Dedifferentiated amniotic fluid mesenchymal stem cell (primary cell): Measurements from ENCODE around the gene ST3GAL4.

Experiments
- DNase-seq: peaks from one replicate; pipeline ENCODE4 v3.0.0-alpha.2; 2016; ENCODE audit errors: extremely low spot score

Gene ST3GAL4

DNA sequence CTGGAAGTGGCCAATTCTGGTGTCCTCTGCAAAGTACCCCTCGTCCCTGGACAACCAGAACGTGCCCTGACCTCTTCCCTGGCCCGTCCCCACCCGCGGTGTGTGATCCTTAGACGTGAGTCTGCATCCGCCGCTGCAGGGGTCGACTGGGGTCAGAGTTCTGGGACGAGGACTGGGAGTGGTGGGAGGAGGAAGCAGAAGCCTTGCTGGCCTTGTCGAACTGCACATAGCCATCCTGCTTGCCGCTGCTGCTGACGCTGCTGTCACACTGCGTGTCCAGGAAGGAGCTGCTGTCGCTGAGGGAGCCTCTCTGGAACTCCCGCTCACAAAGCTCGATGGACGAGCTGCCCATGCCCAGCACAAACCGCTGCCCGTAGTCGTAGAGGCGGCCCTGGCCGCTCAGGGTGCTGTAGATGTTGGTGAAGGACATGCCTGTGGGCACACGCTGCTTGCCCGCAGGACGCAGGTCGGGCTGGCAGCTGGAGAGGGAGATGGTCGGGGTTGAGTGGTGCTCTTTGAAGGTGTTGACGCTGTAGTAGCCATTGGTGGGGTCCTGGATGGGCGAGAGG lies 69.1 kb downstream of the ST3GAL4 start:
- no peak for DNase-seq

DNA sequence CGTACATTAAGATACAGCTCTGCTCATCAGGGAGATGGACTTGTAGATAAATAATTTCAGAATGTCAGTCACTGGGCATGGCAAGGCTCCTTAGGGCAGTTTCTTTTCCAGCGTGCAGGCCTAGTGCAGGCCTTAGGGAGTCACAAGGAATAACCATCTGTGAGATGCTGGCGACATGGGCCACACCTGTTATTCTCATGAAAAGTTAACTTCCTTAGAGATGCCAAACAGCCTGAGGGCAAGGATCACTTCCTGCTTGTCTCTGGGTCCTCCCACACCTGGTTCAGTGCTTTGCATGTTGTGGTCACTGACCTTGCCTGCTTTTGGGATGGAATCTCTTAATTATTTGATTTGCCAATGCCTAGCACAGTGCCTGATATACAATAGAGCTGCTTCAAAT lies 70.6 kb downstream of the ST3GAL4 start:
- DNase-seq = no peak

DNA sequence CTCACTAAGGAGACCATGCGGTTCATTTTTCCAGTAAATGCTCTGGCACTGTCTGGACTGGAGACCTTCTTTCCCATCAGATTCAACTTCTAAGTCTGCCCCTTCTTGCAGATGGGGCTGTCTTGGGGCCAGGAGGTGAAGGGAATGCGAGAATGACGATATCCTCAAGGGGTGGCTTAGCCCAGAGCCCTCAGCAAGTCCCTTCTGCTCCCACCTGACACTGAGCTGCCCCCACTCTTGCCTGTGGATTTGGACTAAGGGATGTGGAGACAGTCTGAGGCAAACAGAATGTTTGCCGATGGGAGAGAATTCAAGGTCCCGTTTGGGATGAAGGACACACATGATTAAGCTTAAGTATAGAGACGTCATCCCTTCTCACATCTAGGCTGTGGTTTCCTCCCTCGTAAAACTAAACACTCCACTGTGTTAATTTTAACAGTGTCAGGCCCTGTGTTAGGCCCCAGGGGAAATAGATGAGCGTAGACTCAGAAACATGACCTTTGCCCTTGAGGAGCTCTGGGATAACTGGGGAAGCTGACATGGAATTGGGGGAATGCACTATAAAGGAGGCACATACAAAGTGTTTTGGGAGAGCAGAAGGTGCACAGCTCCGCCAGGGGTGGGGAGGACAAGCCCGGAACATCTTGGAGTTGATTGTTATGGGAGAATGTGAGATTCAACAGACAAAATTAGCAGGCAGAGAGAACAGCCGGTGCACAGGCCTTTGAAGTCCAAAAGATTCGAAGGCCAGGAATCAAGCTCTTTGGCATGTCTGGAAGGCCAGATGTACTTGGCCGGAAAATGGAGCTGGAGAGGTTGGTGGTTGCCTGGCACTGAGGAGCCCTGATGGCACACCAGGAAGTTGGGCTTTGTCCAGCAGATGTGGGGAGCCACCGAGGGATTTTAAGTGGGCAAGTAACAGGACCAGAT lies 71.6 kb downstream of the ST3GAL4 start:
- no peak for DNase-seq

DNA sequence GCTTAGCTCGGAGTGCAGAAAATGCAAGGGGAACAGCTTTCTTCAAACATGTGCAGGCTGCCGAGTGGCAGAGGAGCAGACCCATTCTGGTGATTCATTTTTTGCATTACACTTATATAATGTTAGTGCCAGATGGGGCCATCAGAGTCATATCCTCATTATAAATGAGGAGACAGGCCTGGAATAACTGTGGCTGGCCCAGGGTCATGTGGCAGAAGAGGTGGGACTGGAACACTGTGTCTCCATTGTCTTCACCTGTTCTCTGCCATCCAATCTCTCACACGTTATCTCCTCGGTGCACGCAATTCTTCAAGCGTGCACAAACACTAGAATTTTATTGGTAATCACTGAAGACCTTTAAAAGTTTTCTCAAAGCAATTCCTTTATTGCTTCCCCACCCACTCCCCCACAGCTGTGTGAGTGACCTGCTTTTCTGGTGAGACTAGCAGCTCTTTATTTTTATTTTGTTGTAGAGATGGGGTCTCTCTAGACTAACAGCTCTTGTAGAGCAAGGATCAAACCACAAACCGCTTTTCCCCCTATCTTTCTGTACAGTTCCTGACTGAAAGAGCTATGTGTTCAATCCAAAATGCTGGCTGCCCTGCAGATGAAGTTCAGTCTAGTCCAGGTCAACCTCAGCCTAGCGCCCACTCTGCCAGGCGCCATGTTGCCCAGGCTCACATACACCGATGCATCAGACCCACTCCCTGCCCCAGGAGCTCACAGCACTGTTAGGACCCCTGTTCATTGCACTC lies 75.3 kb downstream of the ST3GAL4 start:
- DNase-seq = no peak

DNA sequence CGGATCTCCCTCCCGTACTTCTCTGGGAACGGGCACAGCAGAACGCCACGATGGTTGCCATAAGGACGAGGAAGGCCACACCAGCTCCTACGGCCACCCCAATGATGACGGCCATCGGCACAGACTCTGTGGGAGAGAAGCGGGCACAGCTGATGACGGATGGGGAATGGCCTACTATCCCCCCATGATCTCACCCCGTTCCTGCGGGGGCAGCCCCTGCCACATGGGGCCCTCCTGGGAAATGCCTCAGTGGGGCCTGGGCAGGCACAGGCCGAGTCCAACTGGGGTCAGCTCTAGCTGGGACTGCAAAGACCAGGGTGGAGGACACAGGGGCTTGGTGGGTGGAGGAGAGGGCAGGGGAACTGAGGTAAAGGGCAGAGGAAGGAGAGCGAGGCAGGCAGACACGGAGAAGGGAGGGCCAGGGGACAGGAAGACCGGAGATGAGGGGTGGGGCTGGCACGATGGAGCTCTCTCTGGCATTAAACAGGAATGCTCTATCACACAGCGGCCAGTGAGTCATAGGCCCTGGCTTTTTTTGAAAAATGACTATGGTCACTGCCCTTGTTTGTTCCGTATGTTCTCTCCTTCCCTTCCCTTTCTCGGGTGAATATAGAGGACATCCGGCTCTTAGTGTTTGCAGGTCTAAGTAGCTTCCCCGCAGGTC lies 76.0 kb downstream of the ST3GAL4 start:
- DNase-seq = peak; percentile 59

DNA sequence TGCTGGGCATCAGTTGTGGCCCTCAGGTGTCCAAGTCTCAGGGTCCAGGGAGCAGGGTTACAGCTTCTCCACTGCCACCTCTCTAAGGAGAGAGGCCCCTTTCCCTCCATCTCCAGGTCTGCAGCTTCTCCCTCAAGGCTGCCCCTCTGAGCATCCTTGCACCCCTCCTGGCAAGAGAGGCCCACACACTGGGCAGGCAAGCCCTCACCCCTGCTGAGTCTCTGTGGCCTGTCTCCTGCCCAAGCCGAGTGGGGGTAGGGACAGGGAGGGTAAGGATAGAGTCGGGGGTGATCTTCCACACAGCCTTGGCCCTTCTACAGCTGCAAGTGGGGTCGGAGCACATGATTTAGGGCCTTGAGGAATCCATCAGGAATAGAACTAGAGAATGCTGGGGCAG lies 76.6 kb downstream of the ST3GAL4 start:
- no peak for DNase-seq

DNA sequence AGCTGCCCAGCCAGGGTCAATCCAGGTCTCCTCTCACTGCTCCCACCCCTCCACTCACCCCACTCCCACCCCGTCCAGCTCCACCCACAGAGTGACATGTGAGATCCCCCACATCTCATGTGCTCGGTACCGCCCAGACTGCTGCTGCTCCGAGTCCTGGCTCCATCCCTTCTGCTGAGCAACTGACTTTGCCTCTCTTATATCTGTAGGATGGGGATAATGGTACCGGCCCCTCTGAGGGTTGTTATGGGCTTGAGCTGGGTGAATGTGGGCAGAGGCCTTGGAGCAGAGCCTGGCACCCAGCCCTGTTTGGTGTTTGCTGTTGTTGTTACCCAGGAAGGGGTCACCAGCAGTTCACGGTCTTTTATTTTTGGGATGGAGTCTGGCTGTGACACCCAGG lies 77.0 kb downstream of the ST3GAL4 start:
- no peak for DNase-seq

DNA sequence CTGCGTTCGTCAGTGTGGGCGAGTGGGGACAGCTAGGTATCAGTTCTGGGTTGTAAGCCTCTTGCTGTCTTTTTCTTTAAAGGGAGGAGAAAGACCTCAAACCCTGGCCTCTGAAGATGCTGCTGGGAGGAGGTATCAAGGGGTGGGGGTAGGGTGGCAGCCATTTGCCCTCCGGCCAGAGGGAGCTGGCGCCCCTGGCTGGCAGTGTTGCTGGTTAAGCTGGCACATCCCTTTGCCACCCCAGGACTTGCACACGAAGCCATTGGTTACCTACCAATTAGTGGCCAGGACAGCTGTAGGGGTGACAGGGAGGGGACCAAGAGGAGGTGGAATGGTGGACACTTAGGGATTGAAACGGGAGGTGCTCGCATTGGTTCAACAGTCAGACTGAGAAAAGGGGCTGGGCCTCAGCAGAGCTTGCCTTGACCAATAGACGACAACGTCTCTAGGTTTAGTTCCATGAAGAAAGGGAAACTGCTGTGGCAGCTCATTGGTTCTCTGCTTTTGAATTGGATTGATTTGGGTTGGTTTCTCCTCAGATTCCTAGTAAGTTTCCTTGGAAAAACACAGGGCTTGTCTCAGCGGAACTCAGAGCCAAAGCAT lies 77.9 kb downstream of the ST3GAL4 start:
- DNase-seq = no peak

DNA sequence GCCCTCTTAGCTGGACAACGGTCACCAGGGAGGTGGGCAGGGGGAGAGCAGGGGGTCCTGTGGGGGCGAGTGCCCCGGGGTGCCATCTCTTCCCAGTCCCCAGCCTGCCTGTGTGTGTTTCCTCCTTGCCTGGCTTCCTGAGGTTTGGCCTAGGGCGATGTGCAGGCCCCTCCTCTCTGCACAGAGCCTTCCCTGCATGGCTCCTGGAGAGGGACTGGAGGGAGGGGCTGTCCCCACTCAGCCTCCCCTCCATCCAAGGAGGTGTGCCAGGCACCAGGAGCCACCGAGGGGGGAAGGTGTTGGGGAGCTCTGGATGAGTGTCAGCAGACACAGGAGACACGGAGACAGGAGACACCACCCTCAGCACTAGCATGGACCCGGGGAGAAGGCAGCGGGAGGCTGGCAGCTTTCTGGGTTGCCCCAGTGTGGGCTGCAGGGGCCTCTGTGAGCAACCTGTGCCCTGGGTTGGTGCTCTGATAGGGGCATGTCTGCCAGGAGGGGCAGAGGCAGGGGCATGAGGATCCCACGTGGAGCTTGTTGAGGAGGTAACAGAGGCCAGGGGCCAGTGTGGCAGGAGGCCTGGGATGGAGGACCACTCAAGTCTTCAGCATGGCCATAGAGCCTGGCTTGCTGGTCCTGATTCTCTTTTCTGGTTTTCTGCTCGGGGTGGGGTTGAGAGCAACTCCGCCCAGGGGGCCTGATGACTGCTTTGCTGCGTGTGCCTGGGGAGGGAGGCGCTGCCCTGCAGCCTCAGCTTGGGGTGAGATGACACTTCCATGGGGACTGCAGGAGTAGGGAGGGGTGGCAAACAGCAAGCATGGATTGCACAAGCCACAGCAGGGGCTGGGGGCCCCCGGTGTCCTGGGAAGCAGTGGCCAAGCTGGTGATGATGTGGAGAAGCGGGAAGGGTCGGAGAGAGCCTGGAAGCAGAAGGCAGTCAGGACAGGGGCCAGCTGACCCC lies 78.8 kb downstream of the ST3GAL4 start:
- no peak for DNase-seq

DNA sequence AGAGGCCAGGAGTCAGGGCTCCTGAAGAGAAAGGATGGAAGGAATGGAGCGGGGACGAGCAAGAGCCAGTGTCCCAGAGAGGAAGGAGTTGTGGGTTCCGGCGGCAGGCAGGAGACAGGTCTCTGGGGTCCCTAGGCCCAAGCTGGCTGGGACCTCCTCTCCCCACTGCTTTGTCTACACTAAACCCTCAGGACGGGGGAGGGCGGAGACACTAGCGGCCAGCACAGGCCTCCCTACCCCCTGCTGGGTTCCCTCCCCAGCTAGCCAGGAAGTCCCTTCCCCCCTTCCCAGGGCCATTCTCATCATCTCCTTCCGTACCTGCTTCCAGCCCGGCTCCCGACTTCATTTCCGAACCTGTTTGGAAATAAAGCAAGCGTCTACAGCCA lies 79.5 kb downstream of the ST3GAL4 start:
- DNase-seq = no peak

DNA sequence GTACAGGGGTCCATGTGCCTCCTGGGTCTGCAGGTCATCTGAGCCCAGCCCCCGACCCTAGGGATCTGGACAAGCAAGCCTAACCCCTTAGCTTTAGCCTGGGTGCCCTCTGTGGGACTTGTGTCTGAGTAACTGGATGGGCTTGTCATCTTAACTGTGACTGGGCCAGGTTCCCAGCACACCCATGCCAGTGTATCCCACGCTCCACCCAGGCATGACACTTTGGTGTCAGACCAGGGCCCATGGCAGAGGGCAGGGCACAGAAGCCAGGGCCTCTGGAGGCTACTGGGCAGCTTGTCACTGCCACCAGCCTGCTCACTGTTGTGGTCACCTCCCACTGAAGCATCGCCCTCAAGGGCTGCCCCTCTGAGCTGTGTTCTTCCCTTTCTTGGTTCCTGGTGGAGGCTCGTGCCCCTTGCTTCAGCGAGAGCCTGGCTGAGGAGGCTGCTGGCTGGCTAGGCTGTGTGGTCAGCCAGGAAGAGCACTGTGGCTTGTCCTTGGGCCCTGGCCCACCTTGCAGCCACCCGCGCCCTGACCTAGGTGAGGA lies 80.8 kb downstream of the ST3GAL4 start:
- DNase-seq = no peak

DNA sequence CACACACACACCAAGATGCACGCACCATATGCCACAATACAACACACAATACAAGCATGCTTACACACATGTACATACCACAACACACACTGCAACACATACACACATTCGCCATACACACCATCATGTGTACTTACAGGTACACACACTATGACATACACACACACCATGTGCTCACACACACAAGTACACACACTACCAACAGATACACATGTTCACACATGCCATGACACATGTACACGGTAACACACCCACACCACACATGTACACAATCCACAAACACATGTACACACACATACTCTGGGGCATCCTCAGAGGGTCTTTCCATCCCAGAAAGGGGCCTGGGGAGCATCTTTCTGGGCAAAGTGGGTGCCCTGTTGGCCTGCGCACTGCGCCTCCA lies 82.2 kb downstream of the ST3GAL4 start:
- no peak for DNase-seq

DNA sequence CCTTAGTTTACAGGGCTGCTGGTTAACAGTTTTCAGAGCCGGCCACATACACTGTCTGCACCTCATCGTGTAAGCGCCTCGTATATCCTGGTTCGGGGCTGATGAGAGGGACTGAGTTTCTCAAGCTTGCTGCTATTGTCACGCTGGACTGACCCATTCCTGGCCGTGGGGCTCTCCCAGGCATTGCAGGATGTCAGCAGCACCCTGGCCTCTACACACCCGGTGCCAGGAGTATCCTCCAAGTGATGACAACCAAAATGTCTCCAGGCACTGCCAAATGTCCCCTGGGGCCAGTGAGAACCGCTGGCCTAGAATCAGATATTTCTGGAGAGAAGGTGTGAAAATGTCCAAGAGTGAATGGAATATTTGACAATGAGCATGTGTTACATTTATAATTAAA lies 82.8 kb downstream of the ST3GAL4 start:
- DNase-seq = no peak

DNA sequence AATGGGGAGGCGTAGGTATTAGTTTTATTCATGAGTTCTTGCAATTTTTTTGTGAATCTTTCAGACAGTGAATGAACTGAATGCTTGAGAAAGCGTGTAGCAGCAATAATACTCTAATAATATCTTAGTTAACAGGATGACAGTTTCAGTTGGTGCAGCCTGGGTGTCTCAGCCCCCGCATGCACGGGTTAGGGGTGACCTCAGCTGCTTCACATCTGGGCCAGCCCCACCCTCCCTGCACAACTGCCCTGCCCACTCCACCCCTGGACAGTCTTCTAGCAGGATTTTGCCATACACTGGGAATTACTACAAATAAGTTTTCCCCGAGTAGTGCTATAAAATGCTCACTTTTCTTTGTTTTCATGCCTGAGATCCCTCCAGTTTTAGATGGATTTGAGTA lies 83.2 kb downstream of the ST3GAL4 start:
- DNase-seq = no peak

DNA sequence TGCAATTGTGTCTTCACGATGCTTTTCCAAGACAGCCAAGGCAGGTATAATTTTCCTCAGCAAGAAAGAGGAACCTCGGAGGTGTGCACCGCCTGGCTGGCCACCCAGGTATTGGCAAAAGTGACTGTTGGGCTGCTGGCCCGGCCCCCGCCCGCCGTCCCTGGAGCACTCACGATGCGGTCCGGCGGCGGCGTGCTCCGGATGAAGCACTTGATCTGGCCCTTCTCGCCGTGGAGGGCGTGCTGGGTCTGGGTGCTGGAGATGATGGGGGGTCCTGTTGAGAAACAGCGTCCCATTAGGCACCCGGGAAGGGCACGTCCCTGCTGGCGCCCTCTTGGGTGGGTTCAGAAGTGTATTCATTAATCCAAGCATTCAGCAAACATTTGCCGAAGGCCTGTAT lies 84.8 kb downstream of the ST3GAL4 start:
- no peak for DNase-seq

DNA sequence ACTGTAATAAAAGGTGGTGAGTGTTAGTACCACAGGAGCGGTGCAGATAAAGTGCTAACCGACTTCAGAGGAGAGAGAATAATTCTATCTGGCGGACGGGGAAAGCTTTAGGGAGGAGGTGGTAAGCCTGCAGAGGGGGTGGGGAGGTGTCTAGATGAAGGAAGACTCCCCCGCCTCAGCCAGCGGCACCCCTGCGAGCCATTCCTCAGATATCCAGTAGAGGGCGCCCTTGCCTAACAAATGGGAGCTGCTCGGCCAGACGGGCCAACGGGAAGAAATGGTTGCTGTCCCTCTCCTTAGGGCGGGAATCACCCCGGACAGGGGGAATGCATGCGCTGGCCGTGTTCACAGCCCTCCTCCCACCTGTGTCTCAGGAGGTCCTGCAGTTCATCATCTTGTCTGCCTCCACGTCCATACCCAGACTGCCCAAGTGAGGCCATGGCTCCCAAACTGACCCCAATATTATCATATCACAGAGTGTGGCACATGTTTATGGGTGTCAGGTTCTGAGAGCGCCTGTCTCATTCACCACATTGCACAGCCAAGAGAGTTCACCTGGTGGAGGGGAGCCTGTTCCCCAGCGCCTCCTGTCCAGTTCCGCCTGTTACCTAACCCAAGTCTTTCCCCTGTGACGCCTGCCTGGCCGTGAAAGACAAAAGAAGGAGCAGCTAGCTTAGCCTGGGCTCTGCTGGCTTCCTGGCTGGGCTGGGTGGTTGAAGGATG lies 85.5 kb downstream of the ST3GAL4 start:
- DNase-seq = peak; percentile 63

DNA sequence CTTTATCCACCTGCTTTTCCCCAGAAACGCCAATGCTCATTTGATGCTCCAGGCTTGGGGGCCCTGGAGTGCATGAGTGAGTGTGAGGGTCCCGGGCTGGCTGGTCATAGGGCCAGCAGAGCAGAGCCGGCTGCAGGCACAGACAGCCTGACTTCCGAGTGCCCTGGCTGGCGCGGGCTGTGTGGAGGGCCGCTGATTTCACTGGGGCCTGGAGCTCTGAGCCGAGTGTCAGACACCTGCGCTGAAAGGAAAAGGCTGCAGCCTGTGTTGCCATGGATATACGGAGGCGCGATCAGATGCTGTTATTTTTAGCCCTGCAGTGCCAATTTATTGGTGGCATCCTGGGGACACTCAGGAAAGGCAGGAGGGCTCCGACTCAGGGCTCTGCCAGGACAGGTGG lies 87.6 kb downstream of the ST3GAL4 start:
- DNase-seq = no peak

DNA sequence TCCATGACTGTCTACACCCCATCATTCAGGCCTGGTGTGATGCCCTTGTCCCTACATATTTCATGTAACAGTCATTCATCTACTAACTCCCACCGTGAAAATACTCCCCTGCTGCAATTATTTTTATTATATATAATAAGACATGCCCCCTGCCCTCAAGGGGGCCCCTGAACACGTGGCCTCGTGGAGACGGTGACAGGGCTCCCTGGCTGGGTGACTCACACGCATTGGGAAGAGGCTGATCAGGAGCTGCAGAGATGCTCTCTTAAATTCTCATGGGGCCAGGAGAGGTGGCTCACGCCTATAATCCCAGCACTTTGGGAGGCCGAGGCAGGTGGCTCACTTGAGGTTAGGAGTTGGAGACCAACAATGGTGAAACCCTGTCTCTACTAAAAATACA lies 88.6 kb downstream of the ST3GAL4 start:
- no peak for DNase-seq

DNA sequence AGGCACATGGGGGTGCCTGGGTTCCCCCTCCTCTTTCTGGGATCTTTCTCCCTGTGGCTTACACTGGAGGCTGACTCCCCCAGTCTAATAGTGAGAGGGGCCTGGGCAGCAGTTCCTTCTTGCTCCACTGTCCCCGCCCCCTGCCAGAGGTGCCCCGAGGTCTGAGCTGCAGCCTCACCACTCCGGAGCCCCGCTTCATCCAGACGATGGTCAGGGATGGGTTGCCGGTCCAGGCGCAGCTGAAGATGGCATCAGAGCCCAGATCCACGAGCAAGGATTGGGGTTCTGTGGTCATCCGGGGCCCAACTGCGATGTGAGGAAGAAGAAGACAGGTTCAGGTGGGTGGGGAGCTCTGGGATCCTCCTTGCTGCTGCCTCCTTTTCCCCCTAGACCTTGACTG lies 91.1 kb downstream of the ST3GAL4 start:
- DNase-seq = no peak

DNA sequence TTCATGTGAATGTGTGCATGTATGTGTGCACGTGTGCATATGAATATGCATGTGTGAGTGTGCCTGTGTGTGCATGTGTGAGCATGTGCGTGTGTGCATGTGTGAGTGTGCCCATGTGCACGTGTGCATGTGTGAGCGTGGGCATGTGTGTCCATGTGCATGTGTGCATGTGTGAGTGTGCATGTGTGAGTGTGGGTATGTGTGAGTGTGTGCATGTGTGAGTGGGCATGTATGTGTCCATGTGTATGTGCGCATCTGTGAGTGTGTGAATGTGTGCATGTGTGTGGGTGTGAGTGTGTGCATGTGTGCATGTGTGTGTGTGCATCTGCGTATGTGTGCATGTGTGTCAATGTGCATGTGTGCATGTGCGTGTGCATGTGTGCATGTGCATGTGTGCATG lies 94.7 kb downstream of the ST3GAL4 start:
- no peak for DNase-seq
